K562 (cell line): ENCODE results near the gene MAST4. TPM values are rescaled to one million over a fixed set of nuclear protein-coding genes. Genes with fewer than 3 reads are reported as not detected.

Source experiments
- CBX3 ChIP-seq, 2 experiments: IDR thresholded peaks; 1 replicate in 1 of 2; 2 replicates in 1 of 2; pipeline ENCODE4 v1.6.1; 2012; ENCODE audit warnings: inconsistent platforms in 2 of 2, low read length in 2 of 2, borderline replicate concordance in 1 of 2, control low read depth in 1 of 2
- CHCHD3 ChIP-seq: fragments of 250-450 bp; sonication (Bioruptor Pico); IDR thresholded peaks from 2 replicates; pipeline ENCODE4 v2.1.2; 2022; ENCODE audit warnings: mild to moderate bottlenecking
- E2F1 ChIP-seq: sonication (generic); formaldehyde crosslinking; IDR thresholded peaks from 2 replicates; pipeline ENCODE4 v1.8.1; 2023; ENCODE audit warnings: mild to moderate bottlenecking, missing genetic modification reagents, moderate library complexity
- ESRRA ChIP-seq: fragments of 450-650 bp; IDR thresholded peaks from 2 replicates; pipeline ENCODE4 v1.6.1; 2014; ENCODE audit warnings: low read depth, mild to moderate bottlenecking, moderate library complexity, borderline replicate concordance
- FOXM1 ChIP-seq, 2 experiments: fragments of 450-650 bp in 1 of 2; sonication (generic) in 1 of 2; formaldehyde crosslinking in 1 of 2; IDR thresholded peaks; 2 replicates each; pipeline versions ENCODE4 v1.6.1 to v1.9.0; 2017 to 2022; ENCODE audit warnings: low read depth in 2 of 2, mild to moderate bottlenecking in 2 of 2, missing genetic modification reagents in 1 of 2, moderate library complexity in 1 of 2
- LARP7 ChIP-seq: fragments of 450-650 bp; IDR thresholded peaks from 2 replicates; pipeline ENCODE4 v1.6.1; 2016
- LCOR ChIP-seq: sonication (generic); formaldehyde crosslinking; IDR thresholded peaks from 2 replicates; pipeline ENCODE4 v1.8.0; 2022; ENCODE audit warnings: mild to moderate bottlenecking, missing genetic modification reagents
- MAZ ChIP-seq, 2 experiments: fragments of 450-650 bp in 1 of 2; sonication (generic) in 1 of 2; formaldehyde crosslinking; IDR thresholded peaks in 1 of 2; conservative IDR thresholded peaks in 1 of 2; 2 replicates each; pipeline versions ENCODE4 v1.4.0 to v1.5.0; 2020; ENCODE audit warnings: mild to moderate bottlenecking in 1 of 2, missing genetic modification reagents in 1 of 2
- MTA2 ChIP-seq: fragments of 450-650 bp; IDR thresholded peaks from 2 replicates; pipeline ENCODE4 v1.6.1; 2016; ENCODE audit warnings: low read depth
- MTF1 ChIP-seq: fragments of 250-450 bp; sonication (Bioruptor Pico); IDR thresholded peaks from 2 replicates; pipeline ENCODE4 v1.9.0; 2021; ENCODE audit warnings: moderate library complexity, mild to moderate bottlenecking, inconsistent platforms, borderline replicate concordance
- NRF1 ChIP-seq, 2 experiments: fragments of 450-650 bp; IDR thresholded peaks in 1 of 2; conservative IDR thresholded peaks in 1 of 2; 2 replicates each; pipeline ENCODE4 v1.6.1; 2014; ENCODE audit warnings: mild to moderate bottlenecking in 2 of 2
- PHF8 ChIP-seq: fragments of 200-600 bp; sonication (generic); IDR thresholded peaks from 2 replicates; pipeline ENCODE4 v1.6.1; 2012; ENCODE audit warnings: mixed run types, mild to moderate bottlenecking, inconsistent platforms, low read length, moderate library complexity, borderline replicate concordance
- PTTG1 ChIP-seq: fragments of 450-650 bp; IDR thresholded peaks from 2 replicates; pipeline ENCODE4 v1.6.1; 2016; ENCODE audit warnings: low read depth, mild to moderate bottlenecking, missing genetic modification characterization, missing compliant biosample characterization
- RBBP5 ChIP-seq: fragments of 200-600 bp; sonication (generic); IDR thresholded peaks from 2 replicates; pipeline ENCODE4 v1.6.1; 2012; ENCODE audit warnings: borderline replicate concordance, mild to moderate bottlenecking, low read length, control low read depth, inconsistent platforms; ENCODE audit not compliant: insufficient read depth, poor library complexity, severe bottlenecking
- RFX5 ChIP-seq: IDR thresholded peaks from 2 replicates; pipeline ENCODE4 v1.6.1; 2011; ENCODE audit warnings: low read depth, mild to moderate bottlenecking, improper control_type of control experiment, low read length
- SMAD4 ChIP-seq: fragments of 250-450 bp; sonication (Bioruptor Pico); conservative IDR thresholded peaks from 2 replicates; pipeline ENCODE4 v1.8.0; 2021; ENCODE audit warnings: inconsistent platforms, mild to moderate bottlenecking, moderate library complexity
- SRSF9 ChIP-seq: fragments of 200-400 bp; formaldehyde crosslinking; IDR thresholded peaks from 2 replicates; pipeline ENCODE4 v1.6.1; 2017; ENCODE audit warnings: low read depth, low read length, borderline replicate concordance
- STAT5B ChIP-seq: fragments of 250-450 bp; sonication (Bioruptor Pico); IDR thresholded peaks from 2 replicates; pipeline ENCODE4 v1.8.0; 2021; ENCODE audit warnings: mild to moderate bottlenecking, inconsistent platforms
- TARDBP ChIP-seq: fragments of 450-650 bp; IDR thresholded peaks from 2 replicates; pipeline ENCODE4 v1.6.1; 2016
- ZBTB43 ChIP-seq: sonication (generic); formaldehyde crosslinking; IDR thresholded peaks from 2 replicates; pipeline ENCODE4 v1.8.0; 2023; ENCODE audit warnings: mild to moderate bottlenecking, missing genetic modification reagents
- ZKSCAN8 ChIP-seq: fragments of 200-800 bp; sonication (Bioruptor generic); IDR thresholded peaks from 2 replicates; pipeline ENCODE4 v1.6.1; 2016; ENCODE audit warnings: missing genetic modification characterization, missing compliant biosample characterization
- ZNF133 ChIP-seq: fragments of 250-450 bp; sonication (Bioruptor Pico); IDR thresholded peaks from 2 replicates; pipeline ENCODE4 v1.4.0; 2020; ENCODE audit warnings: mild to moderate bottlenecking
- ZNF384 ChIP-seq: IDR thresholded peaks from 2 replicates; pipeline ENCODE4 v1.6.1; 2012; ENCODE audit warnings: low read depth, low read length, improper control_type of control experiment
- ZNF431 ChIP-seq: sonication (generic); formaldehyde crosslinking; IDR thresholded peaks from 2 replicates; pipeline ENCODE4 v1.8.0; 2022; ENCODE audit warnings: mild to moderate bottlenecking, missing genetic modification reagents
- ZNF655 ChIP-seq: fragments of 250-450 bp; sonication (Bioruptor Pico); IDR thresholded peaks from 2 replicates; pipeline ENCODE4 v1.5.0; 2021
- ZNF77 ChIP-seq: fragments of 250-450 bp; sonication (Bioruptor Pico); IDR thresholded peaks from 2 replicates; pipeline ENCODE4 v1.5.0; 2020
- polyA plus RNA-seq, 8 experiments: library from polyadenylated mRNA; depleted of rRNA in 4 of 8; stranded (reverse) in 5 of 8; unstranded in 3 of 8; fragments of >200 nt; fragmentation: Nextera tagmentation in 2 of 8; fragmentation: Illumina TruSeq in 1 of 8; extraction: Ambion mirVana in 2 of 8; extraction: Trizol in 1 of 8; gene quantifications; 2 replicates each; pipeline versions ENCODE4 v1.2.1 to v1.2.3, GENCODE V29; 2011 to 2014; ENCODE audit warnings: inconsistent platforms in 1 of 8, missing spikeins in 1 of 8
- total RNA-seq, 7 experiments: library from RNA; depleted of rRNA in 6 of 7; stranded (reverse); fragments of >200 nt in 6 of 7; fragmentation: Illumina TruSeq in 2 of 7; extraction: Trizol in 2 of 7; gene quantifications; 2 replicates each; pipeline versions ENCODE4 v1.2.1 to v1.2.3, GENCODE V29; 2011 to 2021; ENCODE audit warnings: low replicate concordance in 1 of 7

The MAST4 gene
- total and polyA plus RNA-seq, 9 of the 15 experiments (the other 6 are each of a cell fraction or from before 2014, with no cell fraction given) = 0.88 to 10.1 (median 5.2) TPM

GRCh38 chr5:67003935-67004729 lies 407.9 kb downstream of the MAST4 start (continued):
- TF ChIP-seq FOXM1 (IDR thresholded peaks at IDR 0.05; ENCODE audit: low read depth) = peak; percentile 88
- no peak for TF ChIP-seq FOXM1 (CRISPR knock-in tag; IDR thresholded peaks at IDR 0.05; ENCODE audit: low read depth)
- TF ChIP-seq SMAD4 (CRISPR knock-in tag) = peak; percentile 82
- no peak for TF ChIP-seq SRSF9
- TF ChIP-seq RBBP5 = peak; percentile 45
- TF ChIP-seq TARDBP = no peak
- no peak for TF ChIP-seq ZNF655 (CRISPR knock-in tag)
- TF ChIP-seq ZNF77 (CRISPR knock-in tag) = no peak
- TF ChIP-seq STAT5B (CRISPR knock-in tag) = no peak
- TF ChIP-seq ZKSCAN8 (CRISPR knock-in tag) = no peak; the same call in 1 of the 2 replicates
- TF ChIP-seq LCOR (CRISPR knock-in tag) = peak; percentile 94
- no peak for TF ChIP-seq RFX5
- TF ChIP-seq ZBTB43 (CRISPR knock-in tag) = no peak
- TF ChIP-seq PTTG1 = no peak
- TF ChIP-seq MTA2 = peak; percentile 39; the same call in 1 of the 2 replicates
- peak; percentile 69 to 75 for TF ChIP-seq NRF1 (conservative IDR thresholded peaks at IDR 0.05 in 1 of 2, IDR thresholded peaks at IDR 0.05 in 1 of 2)
- TF ChIP-seq ZNF133 = no peak
- peak; percentile 54; the same call in 1 of the 2 replicates for TF ChIP-seq PHF8
- no peak; a peak in 1 of 3 replicates for TF ChIP-seq CBX3 (IDR thresholded peaks at IDR 0.05; ENCODE audit: borderline replicate concordance in 1 of 2, low read length in 2 of 2)
- no peak for TF ChIP-seq MTF1 (CRISPR knock-in tag)
- no peak for TF ChIP-seq LARP7
- TF ChIP-seq ZNF431 (CRISPR knock-in tag) = no peak
- no peak for TF ChIP-seq ZNF384
- TF ChIP-seq MAZ (CRISPR knock-in tag; conservative IDR thresholded peaks at IDR 0.05 in 1 of 2, IDR thresholded peaks at IDR 0.05 in 1 of 2) = peak; percentile 45 to 69
- no peak for TF ChIP-seq E2F1
- no peak for TF ChIP-seq CHCHD3
- no peak; the same call in 1 of the 2 replicates for TF ChIP-seq ESRRA
